ENCODE measurements around the gene LAIR1.

LAIR1 gene

GRCh38 chr19:54317108-54317964 is 47.4 kb downstream of the LAIR1 start:
- no peak for DNase-seq (ENCODE audit: low spot score)

DNA sequence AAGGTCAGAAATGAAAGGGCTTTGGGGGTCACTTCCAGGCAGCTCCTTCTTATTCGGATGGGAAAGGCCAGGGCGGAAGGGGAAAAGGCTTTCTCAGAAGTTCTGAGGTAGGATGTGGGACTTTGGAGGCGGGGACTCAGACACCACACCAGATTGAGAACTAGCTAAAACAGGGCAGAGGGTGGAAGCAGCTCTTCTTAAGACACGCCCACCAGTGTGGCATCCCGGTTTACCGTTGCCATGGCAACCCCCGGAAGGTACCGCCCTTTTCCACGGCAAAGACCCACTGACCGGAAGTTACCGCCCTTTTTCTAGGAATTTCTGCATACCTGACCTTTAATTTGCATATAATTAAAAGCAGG is 48.0 kb downstream of the LAIR1 start:
- no peak for DNase-seq (ENCODE audit: low spot score)

DNA sequence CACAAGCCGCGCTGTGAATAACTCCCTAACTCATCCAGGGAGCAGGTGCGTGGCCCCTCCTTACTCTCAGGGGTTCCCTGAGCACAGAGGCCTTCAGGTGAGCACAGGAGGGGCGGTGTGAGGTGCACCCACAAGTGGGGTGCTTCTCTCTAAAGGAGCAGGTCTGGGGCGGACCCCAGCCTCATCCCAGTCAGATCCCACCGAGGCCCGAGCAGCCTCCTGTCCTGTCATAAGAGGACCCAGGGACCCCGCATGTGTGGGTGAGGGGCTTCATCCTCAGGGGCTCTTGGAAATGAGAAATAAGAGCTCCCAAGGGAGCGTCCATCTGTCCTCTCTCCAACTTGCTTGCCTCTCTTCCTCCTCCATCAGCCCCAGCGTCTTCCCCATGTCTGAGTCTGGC is 48.8 kb downstream of the LAIR1 start:
- no peak for DNase-seq (ENCODE audit: low spot score)

DNA sequence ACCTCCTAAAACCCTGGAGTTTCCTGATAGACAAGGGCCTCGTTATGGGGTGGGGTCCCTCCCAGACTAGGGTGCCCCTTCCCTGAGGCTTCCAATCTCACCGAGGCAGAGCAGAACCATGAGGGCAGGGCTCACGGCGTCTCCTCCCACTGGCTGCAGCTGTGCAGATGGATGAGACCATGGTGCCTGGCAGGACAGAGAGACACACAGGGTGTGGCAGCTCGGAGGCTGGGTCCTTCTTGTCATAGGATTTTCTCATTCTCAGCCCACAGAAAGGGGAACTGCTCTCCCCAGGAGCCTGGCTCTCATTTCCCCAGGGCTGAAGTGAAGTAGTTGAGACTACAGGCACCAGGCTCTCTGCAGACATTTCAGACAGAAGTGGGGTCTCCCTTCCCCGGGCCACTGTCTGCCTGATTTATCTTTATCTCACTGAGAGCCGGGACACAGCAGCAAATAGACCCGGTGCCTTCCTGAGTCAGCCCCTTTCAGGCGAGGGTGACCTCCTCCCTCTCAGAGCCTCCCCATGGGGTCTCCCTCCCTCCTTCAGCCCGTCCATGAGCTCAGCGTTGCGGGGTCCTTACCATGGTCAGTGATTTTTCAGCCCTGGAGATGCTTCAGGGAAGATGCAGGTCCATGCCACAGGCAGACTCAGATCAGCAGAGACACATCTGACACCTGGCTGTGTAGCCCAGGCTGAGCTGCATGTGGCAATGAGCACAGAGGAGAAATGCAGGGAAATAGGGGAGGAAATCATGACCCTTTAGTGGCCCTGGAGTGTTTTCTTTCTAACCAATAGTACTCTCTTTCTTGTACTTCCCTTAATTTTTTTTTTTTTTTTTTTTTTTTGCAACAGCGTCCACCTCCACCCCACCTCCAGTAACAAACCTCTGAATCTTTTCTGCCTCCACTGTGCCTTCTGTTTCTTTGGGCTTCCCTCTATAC is 52.0 kb downstream of the LAIR1 start, which contains the start of gene LILRA5:
LILRA5 (minus strand) TSS at position 731 of the 942 bp plus-strand sequence; CDS start at position 584, 147 bp downstream.
- DNase-seq (ENCODE audit: low spot score): no peak

DNA sequence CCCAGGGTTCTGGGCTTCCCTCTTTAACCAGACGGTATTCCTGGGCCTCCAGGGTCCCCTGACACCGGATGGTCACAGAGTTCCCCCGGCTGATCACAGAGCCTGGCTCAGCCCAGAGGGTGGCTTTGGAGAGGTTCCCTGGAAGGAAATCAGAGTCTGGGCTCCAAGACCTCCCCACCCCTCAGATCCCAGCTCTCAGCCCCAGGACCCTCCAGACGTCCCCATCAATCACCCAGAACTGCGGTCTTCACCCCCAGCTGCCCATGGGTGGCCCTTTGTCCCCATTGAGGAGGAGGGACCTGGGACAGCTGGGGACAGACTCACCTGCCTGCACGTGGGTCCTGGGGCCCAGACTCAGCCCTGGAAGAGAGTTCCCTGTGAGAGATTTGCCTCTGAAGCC is 52.7 kb downstream of the LAIR1 start:
- no peak for DNase-seq (ENCODE audit: low spot score)

DNA sequence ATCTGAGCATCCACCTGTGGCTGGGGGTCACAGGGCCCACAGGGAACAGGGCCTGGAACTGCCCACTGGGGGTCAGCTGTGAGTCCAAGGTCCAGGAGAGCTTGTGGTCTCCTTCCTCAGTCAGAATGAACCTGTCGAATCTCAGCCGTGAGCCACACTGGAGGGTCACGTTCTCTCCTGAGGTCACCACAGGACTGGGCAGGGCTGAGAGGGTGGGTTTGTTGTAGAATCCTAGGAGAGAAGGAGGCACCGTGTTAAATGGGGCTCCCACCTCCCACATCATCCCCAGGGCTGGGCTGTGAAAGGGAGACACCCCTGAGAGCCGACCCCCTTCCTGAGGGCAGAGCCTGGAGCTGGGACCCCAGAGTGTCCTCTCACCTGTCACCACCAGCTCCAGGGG is 53.2 kb downstream of the LAIR1 start:
- DNase-seq (ENCODE audit: low spot score): no peak

DNA sequence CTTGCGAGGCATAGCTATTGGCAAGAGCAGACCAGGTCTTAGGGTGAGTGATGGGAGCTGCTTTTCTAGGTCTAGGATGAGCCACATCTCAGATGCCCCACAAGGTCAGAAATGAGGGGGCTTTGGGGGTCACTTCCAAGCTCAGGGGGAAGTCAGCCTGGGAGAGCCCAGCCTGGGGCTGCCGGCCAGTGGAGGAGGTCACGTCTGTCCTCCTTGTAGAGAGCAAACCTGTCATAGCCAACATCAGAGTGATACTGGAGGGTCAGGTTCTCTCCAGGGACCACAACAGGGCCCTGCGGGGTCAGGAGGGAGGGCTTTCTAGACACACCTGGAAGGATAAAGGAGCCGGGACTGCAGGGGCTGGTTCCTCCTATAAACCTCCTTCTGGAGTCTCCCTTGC is 54.2 kb downstream of the LAIR1 start:
- DNase-seq (ENCODE audit: low spot score): no peak

DNA sequence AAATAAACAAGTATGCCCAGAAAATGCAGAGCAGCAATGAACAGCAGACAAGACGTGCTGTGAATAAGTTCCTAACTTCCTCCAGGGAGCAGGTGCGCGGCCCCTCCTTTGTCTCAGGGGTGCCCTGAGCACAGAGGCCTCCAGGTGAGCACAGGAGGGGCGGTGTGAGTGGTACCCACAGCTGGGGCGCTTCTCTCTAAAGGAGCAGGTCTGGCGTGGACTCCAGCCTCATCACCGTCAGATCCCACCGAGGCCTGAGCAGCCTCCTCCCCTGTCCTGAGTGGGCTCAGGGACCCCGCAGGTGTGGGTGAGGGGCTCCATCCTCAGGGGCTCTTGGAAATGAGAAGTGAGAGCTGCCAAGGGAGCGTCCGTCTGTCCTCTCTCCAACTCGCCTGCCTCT is 54.9 kb downstream of the LAIR1 start:
- DNase-seq (ENCODE audit: low spot score): no peak

- DNase-seq (ENCODE audit: low spot score): no peak
Observed at GRCh38 chr19:54307389-54308020, 57.2 kb downstream of the LAIR1 start.

- DNase-seq (ENCODE audit: low spot score): no peak
Observed at GRCh38 chr19:54305141-54305540, 59.6 kb downstream of the LAIR1 start.

DNA sequence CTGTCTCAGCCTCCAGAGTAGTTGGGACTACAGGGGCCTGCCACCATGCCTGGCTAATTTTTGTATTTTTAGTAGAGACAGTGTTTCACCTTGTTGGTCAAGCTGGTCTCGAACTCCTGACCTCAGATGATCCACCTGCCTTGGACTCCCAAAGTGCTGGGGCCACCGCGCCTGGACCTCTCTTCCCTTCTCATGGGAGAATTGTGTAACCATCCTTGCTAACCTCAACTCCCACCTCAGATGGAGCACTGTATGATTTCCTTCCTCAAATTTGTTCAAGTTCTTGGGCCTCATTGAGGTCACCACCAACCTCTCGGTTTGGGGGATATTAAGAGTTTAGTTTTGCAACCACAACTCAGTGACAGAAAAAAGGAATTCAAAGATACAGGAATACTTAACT is 62.5 kb downstream of the LAIR1 start:
- DNase-seq (ENCODE audit: low spot score): no peak

Data from D341Med (cell line).